Psoas muscle (tissue), 8 donors: ENCODE measurements around the gene ACSL3. TPM values are rescaled to one million over a fixed set of nuclear protein-coding genes. Genes with fewer than 3 reads are reported as not detected.

Experiments used
- ATAC-seq, 4 donors: fragments of 200-7000 bp; cut with Tn5 transposase; one replicate each; pipeline ENCODE4 v1.9.1; 2020; ENCODE audit warnings: moderate library complexity in 3 of 4, mild to moderate bottlenecking in 2 of 4
- DNase-seq, 2 donors: peaks; one replicate each; pipeline ENCODE4 v3.0.0-alpha.2; 2020
- H3K27ac ChIP-seq: fragments of 200-600 bp; one replicate; pipeline ENCODE4 v1.8.0; 2022
- H3K27me3 ChIP-seq, 3 donors: fragments of 200-600 bp in 1 of 3; one replicate each; pipeline versions ENCODE4 v1.6.1 to v1.8.0; 2013 to 2022; ENCODE audit warnings: low read length in 2 of 3, mild to moderate bottlenecking in 2 of 3, moderate library complexity in 1 of 3; ENCODE audit not compliant: insufficient read depth in 3 of 3
- H3K36me3 ChIP-seq, 2 donors: fragments of 200-600 bp in 1 of 2; one replicate each; pipeline versions ENCODE4 v1.6.1 to v1.8.0; 2013 to 2022; ENCODE audit warnings: low read depth in 1 of 2, mild to moderate bottlenecking in 1 of 2, moderate library complexity in 1 of 2; ENCODE audit not compliant: insufficient read depth in 1 of 2
- H3K4me1 ChIP-seq: fragments of 200-600 bp; one replicate; pipeline ENCODE4 v1.8.0; 2022
- H3K4me3 ChIP-seq: fragments of 200-600 bp; one replicate; pipeline ENCODE4 v1.8.0; 2022; ENCODE audit warnings: mild to moderate bottlenecking
- H3K9me3 ChIP-seq: fragments of 200-600 bp; one replicate; pipeline ENCODE4 v1.8.0; 2022
- CTCF ChIP-seq: fragments of 200-600 bp; IDR thresholded peaks from one replicate; pipeline ENCODE4 v1.8.0; 2022; ENCODE audit warnings: antibody characterized with exemption
- WGBS, 3 donors: extraction: QIAGEN DNeasy Blood & Tissue Kit; methylation state at CpG; one replicate each; pipeline versions ENCODE4 v1.1.6 to v1.1.7; 2013; 5-methylcytosine and 5-hydroxymethylcytosine counted together
- intact Hi-C, 2 donors: fragments of 100-400 bp; cut with DNase I; formaldehyde crosslinking; loops; one replicate each; pipeline versions ENCODE4 v1.11.0 to v1.14.2; 2022
- polyA plus RNA-seq, 3 donors: library from polyadenylated mRNA; stranded (reverse); fragments of 200-250 nt; gene quantifications; one replicate each; pipeline ENCODE4 v1.2.3, GENCODE V29; 2013
- total RNA-seq, 4 donors: library from RNA; stranded (reverse); fragmentation: NEBNext Ultra II Directional in 2 of 4; extraction: Animal tissue kit (Norgen Biotek cat#: 25700) in 2 of 4; gene quantifications; one replicate each; pipeline versions ENCODE4 v1.2.1 to v1.2.4, GENCODE V29; 2021 to 2023
- donor health status: healthy with polysubstance abuse.
- donor health status: DM: no; HTN: no; CAD: no; lungs with moderate emphysema.
- donor health status: Bipolar disorder and iron deficiency.
- donor health status: healthy.
- donor health status: DM: yes; HTN: yes; CAD: no.
- donor health status: DM: no; HTN: no; CAD: no.
- donor health status: DM: no; HTN: no; CAD: no.
- donor health status: DM: yes; HTN: yes; CAD: no.

Gene ACSL3
- total and polyA plus RNA-seq, 7 donors = 13.5 to 136 (median 27.5) TPM

GRCh38 chr2:222872551-222872950, 11.7 kb downstream of the ACSL3 start:
- H3K4me1 ChIP-seq = peaks cover 59% of the 10 kb centered on the region
- 78 to 98% (median 93%) methylated on average over 4 of the region's 4 CpGs for WGBS, 3 donors

DNA sequence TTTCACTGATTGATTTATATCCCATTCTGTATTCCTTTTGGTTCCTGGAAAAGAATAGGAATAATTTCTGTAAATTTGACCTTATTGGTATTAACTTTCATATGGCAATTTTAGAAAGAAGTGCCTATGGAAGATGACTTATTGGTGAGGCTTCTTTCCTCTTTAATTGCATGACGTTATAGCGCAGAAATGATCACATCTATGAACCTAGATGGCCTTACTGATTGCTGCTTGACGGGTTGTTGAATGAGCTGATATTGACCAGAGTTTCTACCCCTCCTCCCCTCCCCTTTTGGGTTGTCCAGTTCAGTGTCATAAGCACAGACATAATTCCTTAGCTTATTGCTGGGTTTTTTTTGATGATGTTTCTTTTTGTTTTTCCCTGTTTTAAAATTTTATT, 14.6 kb downstream of the ACSL3 start:
- ATAC-seq = no peak
- Histone ChIP-seq H3K4me1 (peaks cover 58% of the 10 kb centered on the region), H3K4me3 (no peak overlapping the region), H3K9me3 (no peaks in the 10 kb centered on the region), H3K27me3 (no peaks in the 10 kb centered on the region), H3K36me3 (no peaks in the 10 kb centered on the region), H3K27ac (no peak overlapping the region)
- no peak for TF ChIP-seq CTCF
- WGBS, 3 donors = 68 to 90% (median 78%) methylated on average over 3 of the region's 3 CpGs
- no peak for DNase-seq
- intact Hi-C loops = no loop called here

More at GRCh38 chr2:222872551-222872950, 11.7 kb downstream of the ACSL3 start:
- ATAC-seq (peak in 1 of 4 donors; percentile 12), DNase-seq (no peak)
- no peak for TF ChIP-seq CTCF
- Histone ChIP-seq H3K9me3 (no peaks in the 10 kb centered on the region), H3K36me3 (no peaks in the 10 kb centered on the region), H3K27me3 (no peaks in the 10 kb centered on the region), H3K4me3 (no peak overlapping the region), H3K27ac (no peak overlapping the region)
- intact Hi-C loops = no loop called here

DNA sequence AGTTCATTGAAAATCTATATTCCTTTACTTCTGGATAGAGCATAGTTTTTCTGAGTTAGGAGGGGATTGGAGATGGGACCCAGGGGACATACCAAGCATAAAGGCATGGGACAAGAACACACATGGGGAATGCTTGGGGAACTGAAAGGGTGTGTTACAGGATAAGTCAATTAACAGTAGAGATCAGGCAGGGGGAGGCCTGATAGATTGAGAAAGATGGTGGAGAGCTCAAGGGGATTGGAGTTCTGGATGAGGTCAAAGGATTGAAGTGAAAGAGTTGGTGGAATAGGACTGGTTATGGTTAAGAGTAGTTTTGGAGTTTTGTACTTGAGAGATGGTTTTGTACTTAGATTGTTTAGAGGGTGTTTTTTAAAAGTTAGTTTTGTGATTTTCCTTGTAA, 16.1 kb downstream of the ACSL3 start:
- Histone ChIP-seq H3K4me1 (peaks cover 67% of the 10 kb centered on the region), H3K36me3 (no peaks in the 10 kb centered on the region), H3K27ac (peak overlapping the region; percentile 26), H3K27me3 (no peaks in the 10 kb centered on the region), H3K9me3 (no peaks in the 10 kb centered on the region), H3K4me3 (no peak overlapping the region)
- intact Hi-C loops = no loop called here
- ATAC-seq = no peak
- no peak for TF ChIP-seq CTCF
- DNase-seq = no peak

GRCh38 chr2:222877556-222878300, 16.9 kb downstream of the ACSL3 start:
- Histone ChIP-seq H3K27me3 (no peaks in the 10 kb centered on the region), H3K9me3 (no peaks in the 10 kb centered on the region), H3K27ac (peak overlapping the region; percentile 58), H3K4me1 (peaks cover 70% of the 10 kb centered on the region), H3K4me3 (no peak overlapping the region), H3K36me3 (no peaks in the 10 kb centered on the region)
- no peak for ATAC-seq
- no peak for DNase-seq
- TF ChIP-seq CTCF = no peak
- intact Hi-C loops = no loop called here
- 57 to 79% (median 57%) methylated on average over 2 of the region's 2 CpGs for whole genome bisulfite sequencing, 3 donors
